PC-9 (cell line): ENCODE data around the gene KIFC3.

ENCODE experiments used
- CTCF ChIP-seq: fragments of 200-600 bp; sonication (generic); conservative IDR thresholded peaks from 2 replicates; pipeline ENCODE4 v1.6.1; 2017; ENCODE audit warnings: mixed run types, antibody characterized with exemption, mild to moderate bottlenecking, moderate library complexity
- EZH2 ChIP-seq: fragments of 200-600 bp; sonication (generic); IDR thresholded peaks from 2 replicates; pipeline ENCODE4 v1.8.0; 2017; ENCODE audit warnings: antibody characterized with exemption, low read depth

DNA sequence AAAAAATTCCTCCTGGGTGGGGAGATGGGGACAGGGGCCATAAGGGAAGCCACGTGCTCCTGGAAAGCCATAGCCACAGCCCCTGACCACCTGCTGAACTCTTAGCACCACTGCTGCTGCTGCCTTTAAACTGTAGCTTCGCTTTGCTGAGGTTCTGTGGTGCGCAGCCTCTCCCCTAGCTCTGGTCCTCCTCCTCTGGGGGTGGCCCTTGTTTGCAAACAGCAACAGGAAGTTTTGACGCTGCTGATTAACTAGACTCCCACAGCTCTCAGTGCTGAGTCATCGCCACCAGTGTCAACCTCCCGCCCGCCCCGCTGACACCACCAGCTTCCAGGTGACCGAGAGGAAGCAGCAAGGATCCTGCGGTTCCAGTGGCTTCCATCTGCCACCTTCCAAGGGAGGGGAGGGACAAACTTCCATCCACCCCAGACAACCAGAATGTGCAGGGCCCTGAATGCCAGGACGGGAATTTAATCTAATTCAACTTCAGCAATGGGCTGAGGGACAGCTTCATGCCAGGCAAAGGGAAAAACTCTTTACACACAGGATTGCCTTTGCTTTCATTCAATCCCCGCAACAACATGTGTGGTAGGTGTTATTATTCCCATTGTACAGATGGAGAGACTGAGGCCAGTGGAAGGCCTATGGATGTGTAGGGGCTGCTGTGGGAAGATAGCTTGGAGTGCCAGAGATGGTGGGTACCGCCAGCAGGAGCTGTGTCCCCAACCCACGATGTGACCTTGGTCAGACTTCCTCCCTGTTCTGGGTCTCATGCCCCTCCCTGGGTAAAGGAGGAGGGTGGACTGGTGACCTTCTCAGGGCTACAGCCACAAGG lies 8.1 kb upstream of the KIFC3 start:
- no peak for TF ChIP-seq CTCF
- no peak for TF ChIP-seq EZH2
